Measurements from ENCODE around the gene ZNF511. TPM values are rescaled to one million over a fixed set of nuclear protein-coding genes. Genes with fewer than 3 reads are reported as not detected.
"Not testable (repeated sequence)": the region's sequence is repeated elsewhere in the genome, so short reads cannot be mapped to it uniquely, and the experiment has no call there.

The ZNF511 gene
- total RNA-seq, 1 donor from 2014 or later = 51.9 TPM

GRCh38 chr10:133318494-133319127, 9.9 kb downstream of the ZNF511 start:
- peak; percentile 86 for TF ChIP-seq CTCF (conservative IDR thresholded peaks at IDR 0.05)
- no peak overlapping the region for H3K27ac Mint-ChIP-seq
- no peak for DNase-seq (ENCODE audit: extremely low spot score, unreplicated experiment)
- no peaks in the 10 kb centered on the region for H3K36me3 Mint-ChIP-seq
- H3K4me3 Mint-ChIP-seq = peak overlapping the region; percentile 76
- H3K9me3 Mint-ChIP-seq = no peaks in the 10 kb centered on the region
- H3K4me1 Mint-ChIP-seq (ENCODE audit: unreplicated experiment) = peaks cover 5% of the 10 kb centered on the region
- peaks cover 14% of the 10 kb centered on the region for H3K27me3 Mint-ChIP-seq

- H3K4me1 Mint-ChIP-seq (ENCODE audit: unreplicated experiment); H3K36me3 Mint-ChIP-seq; H3K27ac Mint-ChIP-seq; DNase-seq (ENCODE audit: extremely low spot score, unreplicated experiment); H3K4me3 Mint-ChIP-seq; H3K9me3 Mint-ChIP-seq: not testable (repeated sequence)
- H3K27me3 Mint-ChIP-seq = peaks cover 18% of the 10 kb centered on the region
Measured at GRCh38 chr10:133320852-133321422, 12.2 kb downstream of the ZNF511 start.

- not testable (repeated sequence) for H3K4me3 Mint-ChIP-seq; DNase-seq (ENCODE audit: extremely low spot score, unreplicated experiment); H3K9me3 Mint-ChIP-seq; H3K4me1 Mint-ChIP-seq (ENCODE audit: unreplicated experiment); H3K36me3 Mint-ChIP-seq; H3K27ac Mint-ChIP-seq
- peaks cover 28% of the 10 kb centered on the region for H3K27me3 Mint-ChIP-seq
Measured at GRCh38 chr10:133322064-133322709, 13.5 kb downstream of the ZNF511 start.

GRCh38 chr10:133324198-133324792, 15.6 kb downstream of the ZNF511 start:
- H3K4me1 Mint-ChIP-seq (ENCODE audit: unreplicated experiment) = peaks cover 8% of the 10 kb centered on the region
- H3K27me3 Mint-ChIP-seq = peaks cover 34% of the 10 kb centered on the region
- no peak for TF ChIP-seq CTCF (conservative IDR thresholded peaks at IDR 0.05)
- H3K9me3 Mint-ChIP-seq = no peaks in the 10 kb centered on the region
- H3K4me3 Mint-ChIP-seq = no peak overlapping the region
- H3K36me3 Mint-ChIP-seq = no peaks in the 10 kb centered on the region
- H3K27ac Mint-ChIP-seq = no peak overlapping the region
- no peak for DNase-seq (ENCODE audit: extremely low spot score, unreplicated experiment)

- TF ChIP-seq CTCF (conservative IDR thresholded peaks at IDR 0.05) = no peak
- H3K9me3 Mint-ChIP-seq = no peaks in the 10 kb centered on the region
- no peak overlapping the region for H3K27ac Mint-ChIP-seq
- H3K4me1 Mint-ChIP-seq (ENCODE audit: unreplicated experiment) = peaks cover 10% of the 10 kb centered on the region
- peaks cover 36% of the 10 kb centered on the region for H3K27me3 Mint-ChIP-seq
- no peak for DNase-seq (ENCODE audit: extremely low spot score, unreplicated experiment)
- no peaks in the 10 kb centered on the region for H3K36me3 Mint-ChIP-seq
- H3K4me3 Mint-ChIP-seq = no peak overlapping the region
Measured at GRCh38 chr10:133324857-133325260, 16.1 kb downstream of the ZNF511 start.

- TF ChIP-seq CTCF (conservative IDR thresholded peaks at IDR 0.05) = no peak
- peaks cover 32% of the 10 kb centered on the region for H3K27me3 Mint-ChIP-seq
- peaks cover 10% of the 10 kb centered on the region for H3K4me1 Mint-ChIP-seq (ENCODE audit: unreplicated experiment)
- peak overlapping the region; percentile 85 for H3K4me3 Mint-ChIP-seq
- no peaks in the 10 kb centered on the region for H3K9me3 Mint-ChIP-seq
- H3K36me3 Mint-ChIP-seq = no peaks in the 10 kb centered on the region
- H3K27ac Mint-ChIP-seq = peak overlapping the region; percentile 48
- no peak for DNase-seq (ENCODE audit: extremely low spot score, unreplicated experiment)
Measured at GRCh38 chr10:133325440-133326222, 16.9 kb downstream of the ZNF511 start.

All from type B pancreatic cell (in vitro differentiated cells).